BJ (cell line): ENCODE data around the gene CLIC3. TPM values are rescaled to one million over a fixed set of nuclear protein-coding genes. Genes with fewer than 3 reads are reported as not detected.

Experiments used
- CTCF ChIA-PET: fragments of 350-600 bp; formaldehyde crosslinking; extraction: SDS; loops from one replicate; lab custom pipeline; 2021; ENCODE audit warnings: antibody characterized with exemption, inconsistent platforms; lab: Yijun Ruan, JAX
- POLR2A ChIA-PET: fragments of 300-600 bp; sonication (Branson Sonifier 250); formaldehyde crosslinking; extraction: SDS; loops from one replicate; lab custom pipeline; 2021; ENCODE audit warnings: antibody characterized with exemption; lab: Charles Lee
- DNase-seq: peaks from one replicate; pipeline ENCODE4 v3.0.0-alpha.2; 2011; ENCODE audit warnings: low read depth
- H3K27me3 ChIP-seq: 2 replicates; pipeline ENCODE4 v1.6.0; 2011; ENCODE audit warnings: low read length; ENCODE audit not compliant: control insufficient read depth, insufficient read depth
- H3K36me3 ChIP-seq: 2 replicates; pipeline ENCODE4 v1.5.1; 2011; ENCODE audit warnings: low read length; ENCODE audit not compliant: control insufficient read depth, insufficient read depth
- H3K4me3 ChIP-seq: 2 replicates; pipeline ENCODE4 v1.5.1; 2011; ENCODE audit warnings: low read depth, mild to moderate bottlenecking, control low read depth, low read length
- polyA plus RNA-seq: library from polyadenylated mRNA; depleted of rRNA; stranded (reverse); fragments of >200 nt; gene quantifications from 2 replicates; pipeline ENCODE4 v1.2.3, GENCODE V29; 2011
- TF ChIP-seq, protein P1 (sequence below): IDR thresholded peaks from 2 replicates; pipeline ENCODE4 v1.5.1; 2011; ENCODE audit warnings: low read depth, mild to moderate bottlenecking, control low read depth, inconsistent platforms, low read length, moderate library complexity; ENCODE audit not compliant: insufficient read depth

The CLIC3 gene
- polyA plus RNA-seq, 1 experiment, result 4.0 TPM

DNA sequence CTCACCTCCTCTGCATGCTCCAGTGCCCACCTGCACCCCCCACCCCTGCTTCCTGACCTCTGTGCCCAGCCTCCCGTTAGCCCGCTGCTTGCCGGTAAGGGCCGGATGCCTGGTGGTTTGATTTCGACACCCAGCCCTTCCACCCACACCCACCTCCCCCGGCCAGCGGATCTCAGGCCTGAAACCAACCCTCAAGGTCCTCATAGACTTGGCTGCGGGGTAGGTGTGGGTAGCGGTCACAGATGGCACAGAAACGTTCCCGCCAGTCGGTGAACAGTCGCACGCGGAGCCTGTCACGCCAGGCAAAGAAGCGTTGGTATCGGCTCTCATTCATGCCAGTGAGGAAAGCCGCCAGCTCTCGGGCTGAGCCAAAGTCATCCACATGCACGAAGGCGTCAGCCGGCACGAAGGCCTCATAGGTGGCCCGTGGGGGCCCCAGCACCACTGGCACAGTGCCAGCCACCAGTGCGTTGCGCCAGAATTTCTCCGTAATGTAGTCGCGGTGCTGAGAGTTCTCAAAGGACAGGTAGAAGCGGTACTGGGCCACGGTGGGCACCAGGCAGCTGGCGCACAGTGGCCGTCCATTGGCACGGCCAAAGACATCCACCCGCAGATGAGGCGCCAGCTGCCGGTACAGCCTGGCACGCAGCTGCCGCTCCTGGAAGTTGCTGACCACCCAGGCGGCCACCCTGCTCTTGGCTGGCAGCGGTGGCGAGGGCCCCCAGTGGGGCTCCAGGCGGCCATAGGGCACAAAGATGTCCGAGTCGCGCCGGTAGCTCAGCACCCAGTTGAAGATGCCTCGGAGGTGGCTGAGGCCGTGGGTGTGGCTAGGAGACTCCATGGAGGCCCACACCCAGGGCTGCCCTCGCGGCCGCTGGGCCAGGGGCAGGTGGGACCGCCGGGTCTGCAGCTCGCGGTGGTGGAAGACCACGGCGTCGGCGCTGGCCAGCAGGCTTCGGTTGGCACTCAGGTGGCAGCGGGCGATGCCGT lies 34.5 kb upstream of the CLIC3 start:
- ChIA-PET POLR2A (no interaction called here), CTCF (interaction anchor here (0.8 to 3.3 kb wide), 20 partner anchors 10 to 248 kb away, joined by 3 to 48 read pairs (median 10); partner anchors contain the start of genes CLIC3, PAXX, RNF224 and TMEM141)
- DNase-seq, result no peak
- no peak overlapping the region for H3K4me3 ChIP-seq
- TF ChIP-seq, protein P1, sequence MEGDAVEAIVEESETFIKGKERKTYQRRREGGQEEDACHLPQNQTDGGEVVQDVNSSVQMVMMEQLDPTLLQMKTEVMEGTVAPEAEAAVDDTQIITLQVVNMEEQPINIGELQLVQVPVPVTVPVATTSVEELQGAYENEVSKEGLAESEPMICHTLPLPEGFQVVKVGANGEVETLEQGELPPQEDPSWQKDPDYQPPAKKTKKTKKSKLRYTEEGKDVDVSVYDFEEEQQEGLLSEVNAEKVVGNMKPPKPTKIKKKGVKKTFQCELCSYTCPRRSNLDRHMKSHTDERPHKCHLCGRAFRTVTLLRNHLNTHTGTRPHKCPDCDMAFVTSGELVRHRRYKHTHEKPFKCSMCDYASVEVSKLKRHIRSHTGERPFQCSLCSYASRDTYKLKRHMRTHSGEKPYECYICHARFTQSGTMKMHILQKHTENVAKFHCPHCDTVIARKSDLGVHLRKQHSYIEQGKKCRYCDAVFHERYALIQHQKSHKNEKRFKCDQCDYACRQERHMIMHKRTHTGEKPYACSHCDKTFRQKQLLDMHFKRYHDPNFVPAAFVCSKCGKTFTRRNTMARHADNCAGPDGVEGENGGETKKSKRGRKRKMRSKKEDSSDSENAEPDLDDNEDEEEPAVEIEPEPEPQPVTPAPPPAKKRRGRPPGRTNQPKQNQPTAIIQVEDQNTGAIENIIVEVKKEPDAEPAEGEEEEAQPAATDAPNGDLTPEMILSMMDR, result no peak
- H3K36me3 ChIP-seq, result no peaks in the 10 kb centered on the region; the same call in 1 of the 2 replicates
- no peaks in the 10 kb centered on the region for H3K27me3 ChIP-seq

DNA sequence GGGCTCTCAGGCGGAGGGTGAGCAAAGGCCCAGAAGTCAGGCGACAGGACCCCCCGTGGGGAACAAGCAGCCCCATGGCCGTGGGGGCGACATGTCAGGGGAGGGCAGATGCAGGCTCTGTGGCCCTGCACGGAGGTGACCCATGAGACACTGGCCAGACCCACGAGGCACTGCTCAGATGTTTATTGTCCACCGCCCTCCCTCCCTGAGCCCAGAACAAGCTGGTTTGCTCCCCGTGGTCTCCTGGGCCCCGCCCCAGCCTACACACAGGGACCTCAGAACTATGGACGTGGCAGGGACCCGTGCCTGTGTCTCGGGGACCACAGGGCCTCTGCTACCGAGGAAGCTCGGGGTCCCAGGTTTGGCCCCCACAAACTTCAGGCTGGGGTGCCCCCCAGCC lies 33.6 kb upstream of the CLIC3 start:
- no peak for DNase-seq
- CTCF ChIA-PET, result interaction anchor here (0.6 to 3.3 kb wide), 51 partner anchors 8 to 258 kb away, joined by 3 to 48 read pairs (median 5); partner anchors contain the start of genes AJM1, CLIC3, MAN1B1 and NPDC1
- no peaks in the 10 kb centered on the region for H3K27me3 ChIP-seq
- no peaks in the 10 kb centered on the region; the same call in 1 of the 2 replicates for H3K36me3 ChIP-seq
- TF ChIP-seq, protein P1, result no peak
- H3K4me3 ChIP-seq, result no peak overlapping the region
- POLR2A ChIA-PET, result interaction anchor here (0.6 kb wide), 1 partner anchor 183 kb away, joined by 5 read pairs; no protein-coding TSS in a partner anchor

DNA sequence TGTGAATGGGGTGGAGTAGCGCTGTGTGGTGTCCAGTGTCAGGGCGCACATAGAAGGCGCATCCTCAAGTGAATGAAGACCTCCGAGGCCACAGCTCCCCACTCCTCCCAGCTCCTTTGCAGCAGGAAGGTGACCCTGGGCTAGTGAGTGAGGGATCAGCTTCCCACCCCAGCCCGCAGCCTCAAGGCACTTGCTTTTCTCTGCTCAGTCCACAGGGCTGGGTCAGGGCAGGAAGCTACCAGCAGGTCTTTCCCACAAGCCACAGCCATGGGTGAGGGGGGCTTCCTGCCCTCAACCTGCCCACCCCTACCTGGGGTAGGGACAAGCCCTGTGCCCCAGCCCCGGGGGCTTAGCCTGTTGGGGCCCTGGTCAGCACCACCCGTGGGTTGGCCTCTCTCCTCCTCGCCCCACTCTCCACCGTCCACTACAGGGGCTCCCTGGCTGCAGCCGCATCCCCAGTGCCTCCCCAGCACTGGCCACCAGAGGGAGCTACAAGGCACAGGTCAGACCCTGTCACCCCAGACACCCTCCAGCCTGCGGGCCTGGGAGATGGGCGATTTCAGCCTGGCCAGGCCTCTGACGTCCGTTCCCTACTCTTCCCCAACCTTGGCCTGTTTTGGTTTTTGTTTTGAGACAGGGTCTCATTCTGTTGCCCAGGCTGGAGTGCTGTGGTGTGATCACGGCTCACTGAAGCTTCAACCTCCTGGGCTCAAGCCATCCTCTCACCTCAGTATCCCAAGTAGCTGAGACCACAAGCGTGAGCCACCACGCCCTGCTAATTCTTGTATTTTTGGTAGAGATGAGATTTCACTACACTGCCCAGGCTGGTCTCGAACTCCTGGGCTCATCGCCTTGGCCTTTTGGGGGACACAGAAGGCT lies 32.9 kb upstream of the CLIC3 start:
- Histone ChIP-seq H3K27me3 (no peaks in the 10 kb centered on the region), H3K36me3 (no peaks in the 10 kb centered on the region; the same call in 1 of the 2 replicates), H3K4me3 (no peak overlapping the region; the same call in 1 of the 2 replicates)
- TF ChIP-seq, protein P1, result peak; percentile 95
- POLR2A ChIA-PET, result interaction anchor here (0.6 kb wide), 1 partner anchor 182 kb away, joined by 5 read pairs; no protein-coding TSS in a partner anchor
- DNase-seq, result no peak
- CTCF ChIA-PET, result interaction anchor here (0.6 to 3.3 kb wide), 64 partner anchors 9 to 300 kb away, joined by 3 to 48 read pairs (median 4); partner anchors contain the start of genes AJM1, CLIC3, MAN1B1 and NPDC1

DNA sequence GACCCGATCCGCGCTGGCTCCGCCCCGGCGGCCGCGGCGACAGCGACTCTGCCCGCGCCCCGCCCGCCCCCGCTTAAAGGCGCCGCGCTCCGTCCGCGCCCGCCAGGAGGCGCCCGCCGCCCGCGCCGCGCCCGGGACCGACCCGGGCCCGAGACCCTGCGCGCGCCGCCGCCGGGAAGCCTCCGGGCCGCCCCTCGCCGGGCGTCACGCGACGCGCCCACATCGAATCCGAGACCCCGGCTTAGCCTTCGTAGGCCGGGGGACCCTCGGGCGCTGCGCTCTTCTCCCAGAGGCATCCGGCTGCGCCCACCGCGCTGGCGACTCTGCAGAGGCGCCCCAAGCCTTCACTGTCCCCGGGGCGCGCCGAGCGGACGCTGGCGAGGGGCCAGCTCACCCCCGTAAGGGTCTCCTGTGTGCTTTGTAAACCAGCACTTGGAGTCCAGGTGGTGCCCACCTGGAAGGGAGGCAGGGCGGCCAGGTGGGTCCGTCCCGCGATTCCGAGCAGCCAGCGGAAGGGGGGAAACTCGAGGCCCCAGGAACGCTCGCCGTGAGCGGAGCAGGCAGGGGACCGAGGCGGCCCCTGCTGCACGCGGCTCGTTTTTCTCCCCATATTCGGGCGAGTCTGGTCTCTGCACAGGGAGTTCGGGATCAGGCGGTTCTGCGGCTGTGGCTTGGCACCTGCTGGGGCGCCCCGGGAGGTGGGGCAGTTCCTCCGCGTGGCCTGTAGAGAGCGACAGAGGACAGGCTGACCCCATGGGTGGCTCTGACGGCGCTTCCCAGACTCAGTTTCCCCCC lies 32.1 kb upstream of the CLIC3 start:
- DNase-seq, result no peak
- Histone ChIP-seq H3K4me3 (peak overlapping the region; percentile 64), H3K36me3 (no peaks in the 10 kb centered on the region; the same call in 1 of the 2 replicates), H3K27me3 (no peaks in the 10 kb centered on the region)
- ChIA-PET POLR2A (no interaction called here), CTCF (interaction anchor here (0.7 to 10.7 kb wide), 57 partner anchors 8 to 299 kb away, joined by 3 to 50 read pairs (median 5); partner anchors contain the start of genes AJM1, CLIC3, MAN1B1 and NPDC1)
- TF ChIP-seq, protein P1, result peak; percentile 35
